ENCODE measurements around the gene CST4. TPM values are rescaled to one million over a fixed set of nuclear protein-coding genes. Genes with fewer than 3 reads are reported as not detected.
"Not testable (repeated sequence)": the region's sequence is repeated elsewhere in the genome, so short reads cannot be mapped to it uniquely, and the experiment has no call there.

The CST4 gene
- total RNA-seq, 1 donor from 2014 or later: not detected

DNA sequence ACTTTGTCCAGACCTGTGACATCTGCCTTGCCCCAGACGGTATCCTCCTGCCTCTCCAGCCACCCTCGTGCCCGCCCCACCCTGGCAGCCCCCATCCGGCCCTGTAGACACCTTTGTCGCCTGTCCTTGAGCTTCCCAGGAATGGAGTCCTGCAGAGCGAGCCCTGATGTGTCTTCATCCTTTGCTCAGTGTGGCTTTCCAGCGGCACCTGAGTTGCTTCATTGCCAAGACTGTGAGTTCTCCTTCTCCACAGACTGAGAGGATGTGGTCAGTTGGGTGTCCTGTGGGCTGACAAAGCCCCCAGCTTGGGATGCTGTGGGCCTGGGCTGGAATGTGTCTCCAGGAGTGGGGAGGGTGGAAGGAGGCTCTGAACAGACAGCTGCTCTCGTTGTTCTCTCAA is 1.7 kb upstream of the CST4 start:
- no peak for TF ChIP-seq CTCF (IDR thresholded peaks at IDR 0.05; ENCODE audit: unreplicated experiment)
- Mint-ChIP-seq H3K27ac (ENCODE audit: unreplicated experiment) (no peak overlapping the region), H3K9me3 (ENCODE audit: unreplicated experiment) (no peaks in the 10 kb centered on the region), H3K4me1 (ENCODE audit: unreplicated experiment) (peaks cover 38% of the 10 kb centered on the region), H3K36me3 (ENCODE audit: low read depth, unreplicated experiment) (peaks cover 3% of the 10 kb centered on the region), H3K4me3 (ENCODE audit: unreplicated experiment) (no peak overlapping the region), H3K27me3 (ENCODE audit: unreplicated experiment) (peaks cover 6% of the 10 kb centered on the region)
- no peak for DNase-seq (ENCODE audit: low spot score)

- Mint-ChIP-seq H3K4me3 (ENCODE audit: unreplicated experiment) (no peak overlapping the region), H3K27me3 (ENCODE audit: unreplicated experiment) (peaks cover 6% of the 10 kb centered on the region), H3K4me1 (ENCODE audit: unreplicated experiment) (peaks cover 27% of the 10 kb centered on the region), H3K36me3 (ENCODE audit: low read depth, unreplicated experiment) (peaks cover 3% of the 10 kb centered on the region), H3K9me3 (ENCODE audit: unreplicated experiment) (no peaks in the 10 kb centered on the region), H3K27ac (ENCODE audit: unreplicated experiment) (no peak overlapping the region)
- no peak for DNase-seq (ENCODE audit: low spot score)
- TF ChIP-seq CTCF (IDR thresholded peaks at IDR 0.05; ENCODE audit: unreplicated experiment): no peak
Observed at GRCh38 chr20:23689399-23689690, 507 bp upstream of the CST4 start.

DNA sequence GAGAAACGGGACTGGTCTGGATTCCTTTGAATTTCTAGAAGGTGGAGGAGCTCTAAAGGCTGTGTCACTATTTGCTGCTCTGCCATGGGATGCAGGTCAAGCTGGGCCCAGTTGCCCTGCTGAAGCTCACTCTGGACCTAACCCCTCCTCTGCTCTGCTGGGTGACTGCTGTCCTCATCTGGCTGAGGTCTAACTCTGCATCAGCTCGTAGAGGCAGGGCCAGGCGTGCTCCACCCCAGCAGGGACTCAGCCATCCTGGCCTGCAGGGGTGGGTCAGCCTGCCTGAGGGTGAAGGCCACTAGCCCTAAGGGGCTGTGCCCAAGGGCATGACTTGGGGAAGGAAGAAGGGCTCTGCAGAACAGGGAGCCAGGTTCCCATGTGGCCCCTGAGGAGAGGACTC is 852 bp downstream of the CST4 start:
- Mint-ChIP-seq H3K9me3 (ENCODE audit: unreplicated experiment) (no peaks in the 10 kb centered on the region), H3K4me1 (ENCODE audit: unreplicated experiment) (peaks cover 13% of the 10 kb centered on the region), H3K27ac (ENCODE audit: unreplicated experiment) (no peak overlapping the region)

DNA sequence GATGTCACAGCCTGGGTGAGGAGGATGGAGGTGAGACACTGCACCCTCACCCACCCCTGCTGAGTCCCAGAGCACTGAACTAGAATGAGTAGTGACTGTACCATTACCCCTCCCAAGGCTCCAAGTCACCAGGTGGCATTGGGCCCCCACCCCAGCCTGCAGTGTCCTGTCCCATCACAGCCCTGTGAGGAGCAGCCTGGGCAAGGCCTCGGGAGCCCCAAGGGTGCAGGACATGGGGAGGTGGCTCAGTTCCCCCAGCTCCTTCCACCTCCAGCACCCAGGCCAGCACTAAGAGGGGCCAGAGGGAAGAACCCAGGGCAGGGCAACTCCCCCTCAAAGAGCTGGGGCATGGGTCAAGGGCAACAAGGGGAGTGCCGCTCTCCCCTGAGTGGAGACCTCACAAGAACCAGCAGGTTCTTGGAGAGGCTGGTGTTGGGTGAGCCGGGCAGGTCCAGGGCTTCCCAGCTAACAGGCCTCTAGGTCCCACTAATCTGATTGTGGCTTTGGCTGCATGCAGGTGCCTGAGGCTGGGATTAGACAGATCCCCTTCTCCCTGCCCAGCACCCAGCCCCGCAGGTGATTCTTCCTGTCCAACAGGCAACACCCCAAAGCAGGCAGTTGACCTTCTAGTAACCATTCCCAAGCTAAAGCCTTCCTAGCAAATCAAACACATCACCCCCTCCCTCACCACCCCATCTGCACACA is 2.6 kb downstream of the CST4 start:
- Mint-ChIP-seq H3K9me3 (ENCODE audit: unreplicated experiment) (no peaks in the 10 kb centered on the region), H3K36me3 (ENCODE audit: low read depth, unreplicated experiment) (peaks cover 3% of the 10 kb centered on the region), H3K4me1 (ENCODE audit: unreplicated experiment) (peaks cover 4% of the 10 kb centered on the region), H3K27ac (ENCODE audit: unreplicated experiment) (no peak overlapping the region), H3K27me3 (ENCODE audit: unreplicated experiment) (peaks cover 6% of the 10 kb centered on the region), H3K4me3 (ENCODE audit: unreplicated experiment) (no peak overlapping the region)
- no peak for TF ChIP-seq CTCF (IDR thresholded peaks at IDR 0.05; ENCODE audit: unreplicated experiment)
- DNase-seq (ENCODE audit: low spot score): no peak

More for the DNA sequence above, 852 bp downstream of the CST4 start:
- TF ChIP-seq CTCF (IDR thresholded peaks at IDR 0.05; ENCODE audit: unreplicated experiment): no peak
- Mint-ChIP-seq H3K36me3 (ENCODE audit: low read depth, unreplicated experiment) (peaks cover 3% of the 10 kb centered on the region), H3K27me3 (ENCODE audit: unreplicated experiment) (peaks cover 6% of the 10 kb centered on the region), H3K4me3 (ENCODE audit: unreplicated experiment) (no peak overlapping the region)
- DNase-seq (ENCODE audit: low spot score): no peak

- DNase-seq (ENCODE audit: low spot score); H3K4me3 Mint-ChIP-seq (ENCODE audit: unreplicated experiment); H3K4me1 Mint-ChIP-seq (ENCODE audit: unreplicated experiment); H3K27me3 Mint-ChIP-seq (ENCODE audit: unreplicated experiment); H3K9me3 Mint-ChIP-seq (ENCODE audit: unreplicated experiment); H3K27ac Mint-ChIP-seq (ENCODE audit: unreplicated experiment); H3K36me3 Mint-ChIP-seq (ENCODE audit: low read depth, unreplicated experiment): not testable (repeated sequence)
Observed at GRCh38 chr20:23685529-23685896, 3.3 kb downstream of the CST4 start.

Data from endothelial cell (in vitro differentiated cells).